NCI-H345 (cell line): ENCODE measurements around the gene PRIM1.
"Not testable (repeated sequence)": the region's sequence is repeated elsewhere in the genome, so short reads cannot be mapped to it uniquely, and the experiment has no call there.

Source experiments
- DNase-seq: peaks from one replicate; lab custom pipeline; 2025; lab: John Stamatoyannopoulos, UW

The PRIM1 gene

GRCh38 chr12:56751712-56752598 is at the start of gene PRIM1:
TSS of gene PRIM1 (minus strand) at chr12:56752323. CDS start at chr12:56752298, 25 bp downstream.
- peak; percentile 92 for DNase-seq

- DNase-seq = no peak
Observed at GRCh38 chr12:56800221-56800620, 48.1 kb upstream of the PRIM1 start.

GRCh38 chr12:56799345-56799744 is 47.2 kb upstream of the PRIM1 start:
- not testable (repeated sequence) for DNase-seq

- not testable (repeated sequence) for DNase-seq
Observed at GRCh38 chr12:56795791-56796190, 43.7 kb upstream of the PRIM1 start.

GRCh38 chr12:56795046-56795562 is 43.0 kb upstream of the PRIM1 start:
- DNase-seq = not testable (repeated sequence)

GRCh38 chr12:56793124-56793523 is 41.0 kb upstream of the PRIM1 start:
- not testable (repeated sequence) for DNase-seq

- no peak for DNase-seq
Observed at GRCh38 chr12:56792678-56793077, 40.6 kb upstream of the PRIM1 start.

- DNase-seq = not testable (repeated sequence)
Observed at GRCh38 chr12:56789429-56789828, 37.3 kb upstream of the PRIM1 start.

GRCh38 chr12:56787498-56787897 is 35.4 kb upstream of the PRIM1 start:
- no peak for DNase-seq

GRCh38 chr12:56785874-56786273 is 33.8 kb upstream of the PRIM1 start:
- no peak for DNase-seq

- DNase-seq = no peak
Observed at GRCh38 chr12:56785141-56785865, 33.2 kb upstream of the PRIM1 start.

GRCh38 chr12:56781726-56782125 is 29.6 kb upstream of the PRIM1 start:
- no peak for DNase-seq

- no peak for DNase-seq
Observed at GRCh38 chr12:56778756-56779155, 26.6 kb upstream of the PRIM1 start.

- no peak for DNase-seq
Observed at GRCh38 chr12:56776654-56777053, 24.5 kb upstream of the PRIM1 start.

GRCh38 chr12:56775638-56776037 is 23.5 kb upstream of the PRIM1 start:
- no peak for DNase-seq

- no peak for DNase-seq
Observed at GRCh38 chr12:56773113-56773512, 21.0 kb upstream of the PRIM1 start.

GRCh38 chr12:56772625-56773024 is 20.5 kb upstream of the PRIM1 start:
- DNase-seq = no peak

- DNase-seq = no peak
Observed at GRCh38 chr12:56769868-56770267, 17.7 kb upstream of the PRIM1 start.

- DNase-seq = no peak
Observed at GRCh38 chr12:56768424-56768823, 16.3 kb upstream of the PRIM1 start.

GRCh38 chr12:56766535-56766934 is 14.4 kb upstream of the PRIM1 start:
- DNase-seq = no peak

- DNase-seq = no peak
Observed at GRCh38 chr12:56763753-56764657, 11.9 kb upstream of the PRIM1 start.

- no peak for DNase-seq
Observed at GRCh38 chr12:56761812-56762211, 9.7 kb upstream of the PRIM1 start.
